Right atrium auricular region (tissue), 2 donors: ENCODE measurements around the gene ADAMTS14. TPM values are rescaled to one million over a fixed set of nuclear protein-coding genes. Genes with fewer than 3 reads are reported as not detected.

Source experiments
- DNase-seq: peaks from one replicate; pipeline ENCODE4 v3.0.0-alpha.2; 2019; ENCODE audit warnings: low spot score
- H3K27ac ChIP-seq, 2 donors: fragments of 200-600 bp; sonication (generic); 1 replicate in 1 of 2; 2 replicates in 1 of 2; pipeline ENCODE4 v1.5.1; 2016 to 2019
- H3K27me3 ChIP-seq, 2 donors: fragments of 200-600 bp; sonication (generic); one replicate each; pipeline versions ENCODE4 v1.5.1 to v1.6.0; 2017 to 2019
- H3K36me3 ChIP-seq: fragments of 200-600 bp; sonication (generic); one replicate; pipeline ENCODE4 v1.5.1; 2016
- H3K4me1 ChIP-seq, 2 donors: fragments of 200-600 bp; sonication (generic); one replicate each; pipeline versions ENCODE4 v1.5.1 to v1.6.0; 2017 to 2019
- H3K4me3 ChIP-seq, 2 donors: fragments of 200-600 bp; sonication (generic); 1 replicate in 1 of 2; 2 replicates in 1 of 2; pipeline ENCODE4 v1.5.1; 2017 to 2019; ENCODE audit warnings: mild to moderate bottlenecking in 1 of 2, moderate library complexity in 1 of 2
- H3K9me3 ChIP-seq, 2 donors: fragments of 200-600 bp; sonication (generic); one replicate each; pipeline ENCODE4 v1.5.1; 2019
- total RNA-seq, 2 donors: library from RNA; depleted of rRNA; stranded (reverse); fragments of >200 nt; gene quantifications; one replicate each; pipeline ENCODE4 v1.1.0, GENCODE V29; 2016
- TF ChIP-seq, protein P1 (sequence below), 2 donors: fragments of 200-600 bp; sonication (generic); IDR thresholded peaks; one replicate each; pipeline ENCODE4 v1.5.1; 2019; ENCODE audit warnings: antibody characterized with exemption in 2 of 2

ADAMTS14 gene
- total RNA-seq, 2 donors from 2014 or later: not detected

DNA sequence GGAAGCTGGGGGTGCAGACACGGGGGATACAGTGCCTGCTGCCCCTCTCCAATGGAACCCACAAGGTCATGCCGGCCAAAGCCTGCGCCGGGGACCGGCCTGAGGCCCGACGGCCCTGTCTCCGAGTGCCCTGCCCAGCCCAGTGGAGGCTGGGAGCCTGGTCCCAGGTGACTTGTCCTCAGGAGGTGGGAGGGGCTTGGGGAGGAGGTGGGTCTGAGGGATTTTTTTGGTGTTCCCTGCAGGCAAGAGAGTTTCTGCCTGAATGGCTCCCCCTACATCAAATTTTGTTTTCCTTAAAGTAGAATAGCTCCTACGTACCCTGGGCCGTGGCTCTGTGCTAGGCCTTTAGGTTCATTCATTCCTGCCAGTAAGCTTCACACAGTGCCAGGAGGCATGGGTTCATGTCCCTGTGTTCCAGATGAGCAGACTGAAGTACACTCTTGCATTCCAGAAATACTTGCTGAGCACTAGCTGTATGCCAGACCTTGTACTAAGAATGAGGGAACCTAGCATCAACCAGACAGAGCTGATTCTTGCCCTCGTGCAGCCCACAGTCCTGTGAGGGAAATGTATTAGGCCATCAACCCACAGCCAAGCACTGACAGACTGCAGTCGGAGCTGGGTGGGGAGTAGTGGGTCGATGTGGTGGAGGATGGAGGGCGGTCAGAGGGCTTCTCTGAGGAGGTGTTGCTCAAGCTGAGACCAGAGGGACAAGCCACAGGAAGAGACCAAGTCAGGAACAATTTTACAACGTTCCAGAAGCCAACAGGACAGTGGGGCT lies 81.7 kb downstream of the ADAMTS14 start:
- H3K4me3 ChIP-seq: no peak overlapping the region
- H3K4me1 ChIP-seq: peaks cover 0 to 15% of the 10 kb centered on the region in 2 donors
- no peaks in the 10 kb centered on the region for H3K36me3 ChIP-seq
- DNase-seq: no peak
- no peaks in the 10 kb centered on the region for H3K9me3 ChIP-seq
- peak overlapping the region in 1 of 2 donors; percentile 11 for H3K27ac ChIP-seq
- TF ChIP-seq, protein P1, sequence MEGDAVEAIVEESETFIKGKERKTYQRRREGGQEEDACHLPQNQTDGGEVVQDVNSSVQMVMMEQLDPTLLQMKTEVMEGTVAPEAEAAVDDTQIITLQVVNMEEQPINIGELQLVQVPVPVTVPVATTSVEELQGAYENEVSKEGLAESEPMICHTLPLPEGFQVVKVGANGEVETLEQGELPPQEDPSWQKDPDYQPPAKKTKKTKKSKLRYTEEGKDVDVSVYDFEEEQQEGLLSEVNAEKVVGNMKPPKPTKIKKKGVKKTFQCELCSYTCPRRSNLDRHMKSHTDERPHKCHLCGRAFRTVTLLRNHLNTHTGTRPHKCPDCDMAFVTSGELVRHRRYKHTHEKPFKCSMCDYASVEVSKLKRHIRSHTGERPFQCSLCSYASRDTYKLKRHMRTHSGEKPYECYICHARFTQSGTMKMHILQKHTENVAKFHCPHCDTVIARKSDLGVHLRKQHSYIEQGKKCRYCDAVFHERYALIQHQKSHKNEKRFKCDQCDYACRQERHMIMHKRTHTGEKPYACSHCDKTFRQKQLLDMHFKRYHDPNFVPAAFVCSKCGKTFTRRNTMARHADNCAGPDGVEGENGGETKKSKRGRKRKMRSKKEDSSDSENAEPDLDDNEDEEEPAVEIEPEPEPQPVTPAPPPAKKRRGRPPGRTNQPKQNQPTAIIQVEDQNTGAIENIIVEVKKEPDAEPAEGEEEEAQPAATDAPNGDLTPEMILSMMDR (IDR thresholded peaks at IDR 0.05): no peak
- H3K27me3 ChIP-seq: no peaks in the 10 kb centered on the region

DNA sequence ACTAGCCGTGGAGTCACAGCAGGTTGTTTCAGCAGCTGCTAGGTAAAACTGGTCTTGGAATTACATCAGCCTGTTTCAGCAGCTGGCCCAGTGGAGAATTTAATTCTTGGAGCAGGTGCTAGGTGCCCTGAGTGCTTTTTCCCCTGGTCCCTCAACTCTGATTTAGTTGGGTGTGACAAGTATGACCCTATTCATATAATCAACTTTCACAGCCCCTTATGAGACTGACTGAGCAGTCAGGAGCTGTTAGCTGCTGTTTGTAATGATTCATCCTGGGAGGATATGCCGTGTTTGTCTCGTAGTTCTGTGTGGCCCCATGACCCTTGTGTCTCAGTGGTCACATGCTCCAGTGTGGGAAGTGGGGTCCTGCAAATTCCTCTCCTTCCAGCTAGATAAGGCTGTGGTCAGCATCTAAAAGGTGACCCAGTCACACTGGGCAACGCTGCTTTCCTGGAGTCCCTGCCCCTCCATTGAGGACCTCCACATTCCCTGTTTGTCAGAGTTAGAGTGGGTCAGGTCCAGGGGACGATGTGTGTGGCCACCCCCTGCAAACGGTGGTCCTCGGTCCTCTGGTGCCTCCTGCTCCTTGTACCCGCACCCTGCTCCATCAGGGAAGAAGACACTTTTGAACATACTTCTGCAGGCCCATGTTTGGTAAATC lies 84.5 kb downstream of the ADAMTS14 start:
- Histone ChIP-seq H3K4me3 (no peak overlapping the region), H3K27me3 (no peaks in the 10 kb centered on the region), H3K9me3 (no peaks in the 10 kb centered on the region), H3K36me3 (no peaks in the 10 kb centered on the region), H3K4me1 (peaks cover 0 to 15% of the 10 kb centered on the region in 2 donors), H3K27ac (no peak overlapping the region)
- DNase-seq: no peak
- TF ChIP-seq, protein P1 (IDR thresholded peaks at IDR 0.05): no peak

DNA sequence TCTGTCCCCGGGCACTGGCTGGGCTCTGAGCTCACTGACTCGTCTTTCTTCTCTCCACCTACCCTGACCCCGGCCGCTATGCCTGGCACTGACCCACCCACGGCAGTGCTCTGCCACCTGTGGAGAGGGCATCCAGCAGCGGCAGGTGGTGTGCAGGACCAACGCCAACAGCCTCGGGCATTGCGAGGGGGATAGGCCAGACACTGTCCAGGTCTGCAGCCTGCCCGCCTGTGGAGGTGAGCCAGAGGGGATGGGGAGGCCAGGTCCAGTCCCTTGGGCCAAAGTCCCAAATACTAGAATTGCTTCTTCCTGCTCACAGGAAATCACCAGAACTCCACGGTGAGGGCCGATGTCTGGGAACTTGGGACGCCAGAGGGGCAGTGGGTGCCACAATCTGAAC lies 85.5 kb downstream of the ADAMTS14 start:
- H3K4me3 ChIP-seq: no peak overlapping the region
- H3K36me3 ChIP-seq: no peaks in the 10 kb centered on the region
- H3K27me3 ChIP-seq: no peaks in the 10 kb centered on the region
- TF ChIP-seq, protein P1 (IDR thresholded peaks at IDR 0.05): no peak
- H3K27ac ChIP-seq: no peak overlapping the region
- H3K4me1 ChIP-seq: peaks cover 0 to 15% of the 10 kb centered on the region in 2 donors
- DNase-seq: no peak
- H3K9me3 ChIP-seq: no peaks in the 10 kb centered on the region

DNA sequence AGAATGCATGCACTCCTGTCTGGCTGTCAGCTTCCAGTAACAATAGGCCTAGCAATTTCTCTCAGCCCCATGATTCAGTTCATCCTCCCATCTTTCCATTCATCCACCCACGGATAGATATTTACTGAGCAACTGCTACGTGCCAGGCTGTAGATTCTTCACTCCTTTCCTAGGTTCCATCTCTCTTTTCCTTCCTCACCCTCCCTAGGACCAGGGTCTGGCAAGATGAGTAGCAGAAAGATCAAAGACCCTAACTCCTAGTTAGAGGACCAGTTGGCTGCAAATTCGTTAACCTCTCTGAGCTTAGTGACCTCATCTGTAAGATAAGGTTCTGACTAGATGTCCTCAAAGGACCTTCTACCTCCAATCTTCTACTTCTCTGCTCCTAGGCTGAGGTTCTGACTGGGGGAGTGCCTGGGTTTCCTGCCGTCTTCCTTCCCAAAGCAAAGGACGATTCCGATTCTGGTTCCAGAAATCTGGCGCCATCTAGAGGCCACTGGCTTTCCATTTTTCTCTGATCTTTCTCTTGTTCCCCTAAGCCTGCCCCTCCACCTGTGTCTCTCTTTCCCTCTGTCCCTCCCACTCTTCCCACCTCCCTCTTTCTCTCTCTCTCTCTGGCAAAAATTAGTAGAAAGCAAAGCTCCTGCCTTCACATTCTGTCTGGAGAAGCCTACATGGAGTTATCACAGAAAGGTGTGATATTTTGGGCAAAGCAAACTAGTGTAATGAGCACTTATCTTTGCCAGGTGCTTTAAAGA lies 86.6 kb downstream of the ADAMTS14 start:
- Histone ChIP-seq H3K36me3 (no peaks in the 10 kb centered on the region), H3K4me3 (no peak overlapping the region), H3K9me3 (no peaks in the 10 kb centered on the region), H3K4me1 (peaks cover 0 to 12% of the 10 kb centered on the region in 2 donors), H3K27ac (no peak overlapping the region), H3K27me3 (no peaks in the 10 kb centered on the region)
- TF ChIP-seq, protein P1 (IDR thresholded peaks at IDR 0.05): peak; percentile 66 to 80
- DNase-seq: peak; percentile 82

DNA sequence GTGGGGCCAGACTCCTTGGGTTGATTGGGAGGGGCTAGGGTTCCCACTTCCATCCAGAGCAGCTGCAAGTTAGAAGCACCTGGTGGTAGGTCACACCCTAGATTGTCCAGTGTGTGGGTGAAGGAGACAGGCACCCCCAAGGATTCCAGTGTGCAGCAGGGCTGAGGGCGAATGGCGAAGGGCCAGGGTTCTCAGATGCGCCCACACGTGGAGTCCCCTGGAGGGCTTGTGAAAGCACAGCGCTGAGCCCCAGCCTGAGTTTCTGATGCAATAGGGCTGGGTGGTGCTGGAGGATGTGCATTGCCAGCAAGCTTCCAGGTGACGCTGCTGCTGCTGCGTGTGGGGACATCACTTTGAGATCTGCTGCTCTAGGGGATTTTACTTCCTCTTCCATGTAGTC lies 87.5 kb downstream of the ADAMTS14 start:
- Histone ChIP-seq H3K4me3 (no peak overlapping the region), H3K27ac (no peak overlapping the region), H3K36me3 (no peaks in the 10 kb centered on the region), H3K4me1 (peaks cover 0 to 4% of the 10 kb centered on the region in 2 donors), H3K27me3 (no peaks in the 10 kb centered on the region), H3K9me3 (no peaks in the 10 kb centered on the region)
- no peak for DNase-seq
- TF ChIP-seq, protein P1 (IDR thresholded peaks at IDR 0.05): no peak
